Colonic mucosa (tissue), 4 donors: ENCODE data around the gene SLC44A1. TPM values are rescaled to one million over a fixed set of nuclear protein-coding genes. Genes with fewer than 3 reads are reported as not detected.

Experiments used
- DNase-seq: peaks from one replicate; pipeline ENCODE4 v3.0.0-alpha.2; 2020
- H3K27ac ChIP-seq: fragments of 200-600 bp; one replicate; pipeline ENCODE4 v1.8.0; 2021
- H3K27me3 ChIP-seq: fragments of 200-600 bp; one replicate; pipeline ENCODE4 v1.8.0; 2021
- H3K36me3 ChIP-seq: fragments of 200-600 bp; one replicate; pipeline ENCODE4 v1.8.0; 2021
- H3K4me1 ChIP-seq: fragments of 200-600 bp; one replicate; pipeline ENCODE4 v1.8.0; 2021; ENCODE audit warnings: mild to moderate bottlenecking
- H3K4me3 ChIP-seq: fragments of 200-600 bp; one replicate; pipeline ENCODE4 v1.8.0; 2021
- H3K9ac ChIP-seq, 2 donors: one replicate each; pipeline ENCODE4 v1.7.0; 2013; ENCODE audit warnings: control low read depth in 2 of 2, low read depth in 2 of 2, low read length in 2 of 2
- H3K9me3 ChIP-seq: fragments of 200-600 bp; one replicate; pipeline ENCODE4 v1.8.0; 2021
- CTCF ChIP-seq: fragments of 200-600 bp; IDR thresholded peaks from one replicate; pipeline ENCODE4 v1.8.0; 2022; ENCODE audit warnings: antibody characterized with exemption, mild to moderate bottlenecking
- intact Hi-C: fragments of 100-400 bp; cut with DNase I; formaldehyde crosslinking; loops from one replicate; pipeline ENCODE4 v1.14.1; 2022
- total RNA-seq, 2 donors: library from RNA; stranded (reverse); fragmentation: NEBNext Ultra II Directional in 1 of 2; extraction: Animal tissue kit (Norgen Biotek cat#: 25700) in 1 of 2; gene quantifications; one replicate each; pipeline ENCODE4 v1.2.1, GENCODE V29; 2021
- donor health status: healthy.
- donor health status: DM: no; HTN: no; CAD: no.
- donor health status: DM: no; HTN: no; CAD: no.

Gene SLC44A1
- total RNA-seq, 2 donors from 2014 or later, result 151 to 180 TPM

DNA sequence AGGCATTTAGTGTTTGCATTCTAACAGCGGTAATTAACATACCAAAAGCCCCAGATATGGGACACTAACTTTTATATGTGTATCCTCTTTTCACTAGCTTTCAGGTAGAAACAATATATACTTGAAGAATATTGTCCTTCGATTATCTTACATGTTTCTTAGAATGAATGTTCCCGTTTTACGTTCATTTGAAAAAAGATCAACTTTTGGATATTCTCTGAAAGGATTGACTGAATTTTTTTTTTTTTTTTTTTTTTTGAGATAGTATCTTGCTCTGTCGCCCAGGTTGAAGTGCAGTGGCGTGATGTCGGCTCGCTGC, 171.2 kb downstream of the SLC44A1 start:
- Histone ChIP-seq H3K36me3 (no peaks in the 10 kb centered on the region), H3K27me3 (no peaks in the 10 kb centered on the region), H3K4me1 (no peaks in the 10 kb centered on the region), H3K27ac (no peak overlapping the region), H3K9me3 (no peaks in the 10 kb centered on the region), H3K9ac (no peak overlapping the region), H3K4me3 (no peak overlapping the region)
- DNase-seq, result no peak
- intact Hi-C loops, result loop anchor here (5.0 to 10.0 kb wide), 4 partner anchors 231 to 553 kb away; partner anchors contain the start of gene ABCA1
- no peak for TF ChIP-seq CTCF

DNA sequence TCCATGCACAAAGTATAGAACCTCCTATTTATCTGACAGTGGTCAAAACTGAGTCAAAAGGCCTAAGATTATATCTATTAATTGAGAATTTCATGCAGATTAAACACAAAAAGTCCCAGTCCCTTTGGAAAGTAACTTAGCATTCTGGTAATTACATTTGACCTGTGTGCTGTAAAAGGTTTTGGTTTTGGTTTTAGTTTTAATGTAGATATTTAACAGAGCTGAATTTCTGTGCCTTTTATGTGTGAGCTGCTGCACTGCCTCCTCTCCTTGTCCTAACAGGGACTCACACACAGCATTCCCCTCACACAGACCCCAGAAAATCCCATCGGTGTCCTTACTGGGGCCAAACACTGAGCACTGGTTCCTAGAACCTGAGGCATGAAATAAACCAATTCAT, 172.4 kb downstream of the SLC44A1 start:
- Histone ChIP-seq H3K27me3 (no peaks in the 10 kb centered on the region), H3K9ac (no peak overlapping the region), H3K36me3 (no peaks in the 10 kb centered on the region), H3K9me3 (no peaks in the 10 kb centered on the region), H3K4me1 (no peaks in the 10 kb centered on the region), H3K27ac (no peak overlapping the region), H3K4me3 (no peak overlapping the region)
- intact Hi-C loops, result loop anchor here (5.0 to 10.0 kb wide), 4 partner anchors 232 to 555 kb away; partner anchors contain the start of gene ABCA1
- DNase-seq, result no peak
- TF ChIP-seq CTCF, result no peak

- intact Hi-C loops, result loop anchor here (5.0 to 10.0 kb wide), 4 partner anchors 234 to 557 kb away; partner anchors contain the start of gene ABCA1
- H3K27ac ChIP-seq, result no peak overlapping the region
- no peaks in the 10 kb centered on the region for H3K27me3 ChIP-seq
- no peak for TF ChIP-seq CTCF
- DNase-seq, result no peak
- no peaks in the 10 kb centered on the region for H3K36me3 ChIP-seq
- no peaks in the 10 kb centered on the region for H3K4me1 ChIP-seq
- H3K9me3 ChIP-seq, result no peaks in the 10 kb centered on the region
- no peak overlapping the region for H3K4me3 ChIP-seq
- no peak overlapping the region for H3K9ac ChIP-seq
Measured at GRCh38 chr9:105418588-105419500, 174.4 kb downstream of the SLC44A1 start.

- H3K4me3 ChIP-seq, result no peak overlapping the region
- H3K4me1 ChIP-seq, result no peaks in the 10 kb centered on the region
- no peak overlapping the region for H3K27ac ChIP-seq
- H3K27me3 ChIP-seq, result no peaks in the 10 kb centered on the region
- H3K9me3 ChIP-seq, result no peaks in the 10 kb centered on the region
- intact Hi-C loops, result loop anchor here (5.0 to 10.0 kb wide), 4 partner anchors 235 to 558 kb away; partner anchors contain the start of gene ABCA1
- no peak overlapping the region for H3K9ac ChIP-seq
- TF ChIP-seq CTCF, result no peak
- no peaks in the 10 kb centered on the region for H3K36me3 ChIP-seq
- no peak for DNase-seq
Measured at GRCh38 chr9:105419816-105420597, 175.6 kb downstream of the SLC44A1 start.

- no peak for TF ChIP-seq CTCF
- Histone ChIP-seq H3K4me1 (no peaks in the 10 kb centered on the region), H3K9ac (no peak overlapping the region), H3K27me3 (no peaks in the 10 kb centered on the region), H3K9me3 (no peaks in the 10 kb centered on the region), H3K27ac (no peak overlapping the region), H3K4me3 (no peak overlapping the region), H3K36me3 (no peaks in the 10 kb centered on the region)
- intact Hi-C loops, result no loop called here
- no peak for DNase-seq
Measured at GRCh38 chr9:105421154-105421553, 176.7 kb downstream of the SLC44A1 start.
